C1 segment of cervical spinal cord (tissue), 14 donors: ENCODE results near the gene NUP42.
"Not testable (repeated sequence)": the region's sequence is repeated elsewhere in the genome, so short reads cannot be mapped to it uniquely, and the experiment has no call there.

Experiments
- DNase-seq, 14 donors: peaks; one replicate each; lab custom pipeline; 2025; lab: John Stamatoyannopoulos, UW

NUP42 gene

DNA sequence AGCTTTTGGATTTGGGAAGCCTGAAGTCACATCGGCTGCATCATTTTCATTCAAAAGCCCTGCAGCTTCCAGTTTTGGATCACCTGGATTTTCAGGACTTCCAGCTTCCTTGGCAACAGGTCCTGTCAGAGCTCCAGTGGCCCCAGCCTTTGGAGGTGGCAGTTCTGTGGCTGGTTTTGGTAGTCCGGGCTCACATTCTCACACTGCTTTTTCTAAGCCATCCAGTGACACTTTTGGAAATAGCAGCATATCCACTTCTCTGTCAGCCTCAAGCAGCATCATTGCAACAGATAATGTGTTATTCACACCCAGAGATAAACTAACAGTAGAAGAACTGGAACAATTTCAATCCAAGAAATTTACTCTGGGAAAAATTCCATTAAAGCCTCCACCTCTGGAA, 18.5 kb downstream of the NUP42 start:
- no peak for DNase-seq

DNA sequence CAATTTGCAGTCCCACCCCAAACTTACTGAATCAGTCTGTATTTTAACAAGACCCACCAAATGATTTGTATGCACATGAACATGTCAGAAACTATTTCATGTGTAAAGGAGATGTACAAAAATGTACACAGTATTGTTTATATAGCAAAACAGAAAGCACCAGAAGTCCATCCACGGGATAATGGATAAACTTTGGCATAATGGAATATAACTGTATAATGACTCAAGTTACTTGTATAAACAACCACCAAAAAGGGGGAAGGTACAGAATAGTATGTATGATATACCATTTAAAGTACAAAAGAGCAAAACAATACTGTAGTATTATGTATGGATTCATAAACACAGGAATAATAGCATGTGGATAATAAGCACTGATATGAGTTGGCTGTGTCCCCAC, 22.4 kb downstream of the NUP42 start:
- no peak for DNase-seq

DNA sequence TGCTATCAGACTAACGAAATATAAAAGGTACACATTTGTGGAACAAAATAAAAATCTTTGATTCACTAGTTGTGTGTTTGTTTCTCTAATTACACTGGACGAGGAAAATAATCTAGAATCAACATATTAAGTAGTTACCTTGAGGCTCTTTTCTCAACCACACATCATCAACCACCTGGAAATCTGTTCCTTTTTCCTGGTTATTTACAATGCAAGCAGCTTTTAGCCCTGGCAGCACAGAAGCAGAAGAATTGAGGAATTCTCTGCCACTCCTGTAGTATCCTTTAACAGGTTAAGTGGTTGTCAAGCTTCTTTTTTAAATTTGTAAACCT, 23.7 kb downstream of the NUP42 start:
- no peak for DNase-seq

DNA sequence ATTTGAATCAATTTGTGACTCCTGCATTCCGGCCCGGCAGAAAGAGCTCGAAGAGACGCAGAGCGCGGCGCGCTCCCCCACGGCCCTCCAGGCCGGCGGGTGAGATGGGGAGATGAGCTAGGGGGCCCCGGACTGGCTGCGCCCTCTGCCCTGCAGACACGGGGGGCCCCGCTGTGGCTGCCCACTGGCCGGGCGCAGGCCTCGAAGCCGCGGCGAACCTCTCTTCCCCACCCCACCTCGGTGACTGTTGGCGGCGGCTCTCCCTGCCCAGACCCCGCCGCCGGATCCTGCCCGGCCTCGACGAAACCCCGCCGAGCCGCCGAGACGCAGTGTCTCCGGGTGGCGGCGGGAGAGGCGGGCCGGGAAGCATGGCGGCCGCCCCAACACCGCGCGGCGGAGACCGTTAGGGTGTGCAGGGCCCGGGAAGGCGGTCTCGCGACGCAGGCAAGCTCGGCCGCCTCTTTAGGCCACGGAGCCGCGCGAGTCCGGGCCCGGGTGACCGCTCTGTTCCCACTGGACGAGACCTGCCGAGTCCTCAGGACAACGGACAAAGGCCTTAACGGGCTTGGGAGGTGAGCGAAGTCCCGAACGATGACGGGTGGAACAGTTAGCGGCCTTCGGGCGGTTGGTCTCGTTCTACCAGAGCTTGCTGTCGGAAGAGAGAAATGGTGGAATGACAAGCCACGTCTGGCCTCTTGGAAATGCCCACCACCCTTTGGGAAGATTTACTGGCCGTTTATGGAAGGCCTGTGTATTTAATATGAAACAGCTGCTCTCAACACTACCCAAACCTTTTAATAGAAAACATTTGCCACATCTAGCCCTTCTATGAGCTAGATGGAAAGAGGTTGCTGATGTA, 24.3 kb downstream of the NUP42 start:
- DNase-seq: peak in 1 of 14 donors; percentile 37

DNA sequence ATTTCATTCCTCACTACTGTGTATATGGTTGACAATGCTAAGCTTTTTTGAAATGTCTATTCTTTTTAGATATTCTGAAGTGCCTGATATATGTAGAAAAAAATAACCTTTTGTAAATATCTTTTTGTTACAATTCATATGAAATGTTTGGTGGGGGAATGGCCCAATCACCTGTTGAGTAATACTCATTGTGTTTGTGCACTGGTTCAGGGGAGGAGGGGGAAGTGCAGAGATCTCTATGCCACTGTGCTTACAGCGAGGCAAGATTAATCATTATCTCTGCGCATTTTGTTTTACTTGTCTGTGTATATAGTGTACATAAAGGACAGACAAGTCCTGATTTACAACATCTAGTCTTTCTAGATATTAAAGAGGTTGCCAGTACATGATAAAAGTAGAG, 25.2 kb downstream of the NUP42 start:
- no peak for DNase-seq

DNA sequence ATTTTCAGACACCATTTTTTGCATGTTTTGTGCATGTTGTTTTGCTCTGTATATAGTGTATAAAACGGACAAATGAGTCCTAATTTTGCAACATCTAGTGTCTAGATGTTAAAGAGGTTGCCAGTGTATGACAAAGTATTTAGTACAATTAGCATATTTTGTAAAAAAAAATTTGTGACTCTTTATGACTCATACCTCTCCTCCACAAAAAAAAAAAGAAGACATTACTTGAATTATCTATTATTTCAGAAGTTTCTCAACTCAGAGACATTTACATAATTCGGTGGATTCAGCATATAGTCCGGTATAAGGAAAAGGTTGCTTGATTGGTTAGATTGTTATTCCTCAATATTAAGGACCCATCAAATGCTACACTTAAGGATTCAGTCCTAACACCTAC, 26.0 kb downstream of the NUP42 start:
- no peak for DNase-seq

DNA sequence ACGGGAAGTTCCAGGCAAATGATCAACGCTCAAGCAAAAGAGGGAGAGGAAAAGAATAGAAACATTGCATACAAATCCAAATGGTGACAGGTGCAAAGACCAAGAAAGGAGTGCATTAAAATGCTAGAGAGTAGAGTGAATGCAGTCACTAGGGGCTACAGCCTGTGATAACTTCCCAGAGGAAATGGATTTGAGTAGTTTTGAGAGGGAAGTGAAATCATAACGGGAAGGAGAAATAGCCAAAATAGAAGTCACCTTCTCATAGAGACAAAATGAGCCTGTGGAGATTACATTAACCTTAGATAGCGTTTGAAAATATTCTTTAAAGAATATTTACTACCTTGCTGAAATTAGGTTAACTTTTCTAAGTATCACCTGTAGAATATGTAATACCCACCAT, 26.5 kb downstream of the NUP42 start:
- no peak for DNase-seq

DNA sequence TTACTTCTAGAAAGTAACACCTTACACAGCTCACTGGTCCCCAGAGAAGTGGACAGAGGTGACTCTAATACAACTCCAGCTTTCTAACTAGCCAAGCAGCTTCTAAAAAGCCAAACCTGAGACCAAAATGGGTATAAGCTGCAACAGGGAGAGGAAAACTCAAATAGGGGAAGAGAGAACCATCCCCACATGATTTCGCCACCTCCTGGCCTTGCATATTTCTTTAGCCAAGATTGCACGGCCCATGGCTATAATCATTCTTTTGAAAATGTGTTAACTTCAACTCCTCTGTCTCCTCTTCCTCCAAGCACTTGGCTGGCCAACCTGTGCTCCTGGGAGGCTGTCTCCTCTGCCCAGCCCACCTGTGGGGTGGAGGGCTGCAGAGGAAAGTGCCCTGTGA, 28.7 kb downstream of the NUP42 start:
- no peak for DNase-seq

DNA sequence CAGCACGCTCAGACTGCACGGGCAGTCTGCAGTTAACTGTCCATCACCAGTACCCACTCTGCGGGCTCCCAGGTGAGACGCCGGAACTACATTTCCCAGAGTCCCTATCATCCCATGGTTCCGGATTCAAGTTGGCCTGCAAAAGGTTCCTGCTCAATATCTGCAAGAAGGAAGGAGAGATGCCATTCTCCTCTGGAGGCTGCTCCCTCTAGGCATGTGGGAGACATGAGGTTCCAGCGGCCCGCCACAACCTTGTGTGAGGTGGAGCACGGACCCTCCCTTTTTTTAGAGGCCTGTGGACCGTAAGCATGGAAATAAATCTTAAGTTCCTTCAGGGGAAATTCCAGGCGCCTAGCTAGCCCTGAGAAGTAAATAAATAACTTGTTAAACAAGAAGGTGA, 29.7 kb downstream of the NUP42 start:
- no peak for DNase-seq

DNA sequence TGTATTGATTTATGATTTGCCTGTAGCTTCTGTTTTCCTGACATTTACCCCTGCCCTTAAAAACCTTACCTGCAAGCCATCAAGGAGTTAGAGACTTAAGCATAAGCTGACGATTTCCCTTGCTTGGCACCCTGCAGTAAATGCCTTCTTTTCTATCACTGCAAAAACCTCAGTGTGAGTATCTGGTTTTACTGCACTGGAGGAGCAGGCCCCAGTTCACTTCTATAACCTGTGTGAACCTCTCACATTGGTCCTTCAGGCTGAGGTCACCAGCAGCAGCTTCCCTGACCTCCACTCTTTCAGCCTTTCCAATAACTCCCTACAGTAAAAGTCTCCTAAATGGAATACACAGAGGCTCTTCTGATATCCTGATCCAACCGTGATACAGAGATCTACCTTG, 30.5 kb downstream of the NUP42 start:
- DNase-seq: no peak

DNA sequence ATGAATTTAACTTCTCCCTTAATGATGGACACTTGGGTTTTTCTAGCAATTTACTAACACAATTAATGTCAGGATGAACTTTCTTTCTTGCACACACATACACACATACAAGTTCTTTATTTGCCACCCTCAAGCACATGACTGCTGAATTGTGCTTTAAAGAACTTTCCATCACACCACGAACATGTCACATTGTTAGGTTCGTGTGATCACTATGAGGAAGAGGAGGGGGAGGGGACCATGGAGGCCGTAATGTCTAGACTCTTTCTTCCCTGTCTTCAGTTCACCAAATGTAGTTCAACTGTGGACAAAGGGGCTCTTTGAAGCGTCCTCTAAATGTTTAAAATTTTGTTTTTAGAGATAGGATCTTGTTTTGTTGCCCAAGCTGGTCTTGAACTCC, 31.0 kb downstream of the NUP42 start:
- DNase-seq: no peak

DNA sequence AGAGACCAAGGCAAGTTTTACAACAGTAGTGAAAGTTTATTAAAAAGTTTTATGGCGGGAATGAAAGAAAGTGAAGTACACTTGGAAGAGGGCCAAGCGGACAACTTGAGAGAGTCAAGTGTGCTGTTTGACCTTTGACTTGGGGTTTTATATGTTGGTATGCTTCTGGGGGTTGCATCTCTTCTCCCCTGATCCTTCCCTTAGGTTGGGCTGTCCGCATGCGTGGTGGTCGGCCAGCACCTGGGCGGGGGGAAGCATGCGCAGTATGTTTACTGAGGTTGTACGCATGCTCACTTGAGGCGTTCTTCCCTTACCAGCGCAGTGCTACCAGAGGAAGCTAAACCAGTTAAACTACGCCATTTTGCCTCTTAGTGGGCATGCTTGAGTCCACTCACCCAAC, 31.9 kb downstream of the NUP42 start:
- DNase-seq: no peak

DNA sequence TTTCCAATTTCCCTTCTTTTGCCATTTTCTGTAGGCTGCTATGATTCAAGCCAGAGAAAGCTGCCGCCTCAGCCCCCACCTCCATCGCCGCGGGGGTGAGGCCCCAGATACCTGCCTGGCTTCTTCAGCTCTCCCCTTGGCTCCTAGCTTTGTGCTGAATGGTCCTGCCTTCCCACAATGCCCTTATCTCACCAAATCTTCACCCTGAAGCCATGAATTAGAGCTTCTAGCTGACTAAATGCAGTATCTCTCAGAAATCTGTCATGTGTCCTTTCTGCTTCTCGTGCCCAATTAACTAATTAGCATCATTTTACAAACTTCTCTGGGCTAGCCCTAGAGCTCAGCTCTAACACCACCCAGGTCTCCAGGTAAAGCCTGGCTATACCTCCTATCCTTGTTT, 32.6 kb downstream of the NUP42 start:
- no peak for DNase-seq

DNA sequence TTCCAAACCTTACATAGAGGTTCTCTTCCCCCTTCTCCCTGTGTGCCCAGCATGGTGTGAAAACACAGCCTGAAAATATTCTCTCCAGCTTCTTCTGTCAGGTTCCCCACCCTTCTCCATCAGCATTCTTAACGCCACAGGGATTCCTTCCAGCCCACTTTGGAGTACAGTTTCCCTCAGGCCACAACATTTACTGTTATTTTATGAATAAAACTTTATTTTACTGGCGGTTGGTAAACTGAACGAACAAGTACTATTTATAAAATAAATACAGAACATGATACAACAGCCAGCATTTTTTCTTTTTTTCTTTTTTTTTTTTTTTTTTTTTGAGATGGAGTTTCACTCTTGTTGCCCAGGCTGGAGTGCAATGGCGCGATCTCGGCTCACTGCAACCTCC, 33.1 kb downstream of the NUP42 start:
- no peak for DNase-seq

DNA sequence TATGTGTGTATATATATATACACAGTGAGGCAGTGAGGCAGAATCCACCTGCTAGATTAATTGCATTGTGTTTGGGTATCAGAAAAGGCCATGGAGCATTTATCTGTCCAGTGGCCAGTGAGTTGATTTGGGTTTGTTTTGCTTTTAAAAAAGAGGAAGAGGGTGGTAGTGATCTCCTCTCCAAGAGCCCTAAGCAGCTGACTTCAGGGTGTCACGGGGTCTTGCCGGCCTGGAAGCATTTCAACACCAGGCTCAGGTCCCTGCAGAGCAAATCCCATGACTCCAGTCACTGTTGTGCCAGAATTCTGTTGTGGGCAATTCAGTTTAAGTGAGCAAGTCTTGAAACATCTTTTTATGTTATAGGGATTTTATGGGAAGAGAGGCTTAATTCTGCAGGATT, 34.2 kb downstream of the NUP42 start:
- DNase-seq: peak in 11 of 14 donors; percentile 9 to 59 (median 37)

DNA sequence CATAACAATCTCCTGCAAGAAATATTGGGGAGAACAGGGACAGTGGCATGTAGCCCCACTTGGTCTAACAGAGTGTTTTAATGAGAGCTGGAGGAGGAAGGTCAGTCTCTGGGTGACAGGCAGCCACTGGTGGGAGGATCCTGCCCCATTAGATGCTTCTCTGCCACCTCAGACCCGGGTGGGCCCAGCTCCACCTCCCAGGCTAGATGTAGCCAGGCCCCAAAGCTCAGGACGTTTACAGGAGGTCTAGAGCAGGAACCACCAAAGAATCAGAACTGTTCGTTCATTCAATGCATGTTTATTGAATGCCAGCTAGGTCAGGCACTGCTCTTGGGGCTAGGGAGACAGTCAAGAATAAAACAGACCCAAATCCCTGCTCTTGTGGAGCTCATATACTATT, 36.3 kb downstream of the NUP42 start:
- no peak for DNase-seq

DNA sequence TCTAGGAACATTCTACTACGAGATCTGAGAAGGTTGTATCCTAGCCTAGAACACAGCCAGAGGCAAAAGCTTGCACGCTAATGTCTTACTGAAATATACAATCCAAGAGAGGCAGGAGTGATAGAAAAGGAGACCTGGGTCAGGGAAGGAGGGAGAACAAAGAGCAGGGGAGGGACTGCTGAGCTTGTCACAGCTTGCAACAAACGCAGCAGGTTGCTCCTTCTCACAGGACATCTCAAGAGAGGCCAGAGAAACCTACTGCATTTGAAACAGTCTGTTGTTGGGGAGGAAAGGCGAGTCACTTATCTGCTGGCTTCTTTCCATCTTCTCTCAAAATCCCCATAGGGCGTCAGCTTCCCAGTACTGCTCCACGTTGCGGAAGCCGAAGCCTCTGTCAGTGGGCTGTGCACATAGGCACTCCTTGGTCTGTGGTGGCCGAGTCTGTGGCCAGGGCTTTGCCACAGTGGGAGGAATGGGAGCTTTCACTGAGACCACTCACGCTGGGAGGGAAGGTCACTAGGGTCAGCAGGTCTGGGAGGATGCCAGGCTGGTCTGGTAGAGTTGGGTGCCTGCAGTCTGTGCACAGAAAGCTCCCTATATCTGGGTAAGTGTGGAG, 39.0 kb downstream of the NUP42 start:
- no peak for DNase-seq

DNA sequence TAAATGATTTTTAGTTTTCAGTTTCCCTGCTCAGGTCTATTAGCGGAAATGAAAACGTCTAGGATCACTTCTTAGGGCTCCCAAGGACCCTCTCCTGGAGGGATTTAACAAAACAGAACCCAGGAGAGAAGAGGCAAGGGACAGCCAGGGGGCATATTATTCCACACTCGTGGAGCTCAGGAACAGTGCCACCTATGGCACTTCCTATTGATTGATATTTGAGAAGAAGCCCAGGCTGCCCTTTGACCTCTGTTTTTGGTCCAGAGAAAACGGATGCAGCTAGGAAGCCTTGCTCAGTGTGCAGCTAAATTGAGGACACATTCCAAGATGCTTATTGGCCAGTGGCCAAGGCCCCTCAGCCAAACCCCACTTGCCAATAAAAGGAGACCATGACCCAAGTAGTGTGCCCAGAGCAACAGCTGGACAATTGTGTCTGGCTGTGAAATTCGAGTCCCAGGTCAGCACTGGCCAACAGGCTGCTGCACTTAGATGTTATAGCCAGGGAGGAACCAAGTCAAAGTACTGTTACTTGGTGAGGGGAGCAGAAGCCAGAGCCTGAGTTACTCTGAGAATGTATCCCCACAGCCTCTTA, 40.7 kb downstream of the NUP42 start:
- peak in 1 of 14 donors; percentile 18 for DNase-seq

DNA sequence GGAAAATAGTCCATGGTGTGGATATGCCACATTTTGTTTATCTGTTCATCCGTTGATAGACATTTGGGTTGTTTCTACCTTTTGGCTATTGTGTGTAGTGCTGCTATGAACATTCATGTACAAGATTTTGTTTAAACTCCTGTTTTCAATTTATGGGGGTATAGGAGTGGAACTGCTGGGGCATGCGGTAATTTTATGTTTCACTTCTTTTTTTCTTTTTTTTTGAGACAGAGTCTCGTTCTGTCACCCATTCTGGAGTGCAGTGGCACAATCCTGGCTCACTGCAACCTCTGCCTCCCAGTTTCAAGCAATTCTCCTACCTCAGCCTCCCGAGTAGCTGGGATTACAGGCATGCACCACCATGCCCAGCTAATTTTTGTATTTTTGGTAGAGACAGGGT, 42.5 kb downstream of the NUP42 start:
- DNase-seq: not testable (repeated sequence)

DNA sequence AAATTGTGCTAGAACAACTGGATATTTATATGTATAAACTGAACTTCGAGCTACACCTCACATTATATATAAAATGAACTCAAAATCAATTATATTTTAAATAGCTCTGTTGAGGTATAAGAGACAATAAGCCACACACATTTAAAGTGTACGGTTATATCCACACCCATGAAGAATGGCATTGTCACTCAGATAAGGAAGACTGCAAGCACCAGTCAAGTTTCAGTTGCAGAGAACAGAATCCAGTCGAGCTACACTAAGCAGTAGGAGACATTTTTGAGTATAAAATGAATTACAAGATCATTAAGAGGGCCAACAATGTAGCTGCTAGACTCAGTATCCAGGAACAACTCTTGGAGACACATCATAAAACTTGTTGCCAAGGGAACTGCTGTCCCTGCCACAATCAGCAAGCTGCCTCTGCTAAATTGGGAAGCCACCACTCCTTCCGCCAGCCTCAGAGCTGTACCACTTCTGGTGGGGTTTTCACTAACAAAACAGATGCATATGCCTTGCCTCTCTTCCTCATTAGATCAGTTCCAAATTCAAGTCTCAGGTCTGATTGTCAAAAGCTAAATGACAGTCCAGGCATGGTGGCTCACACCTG, 45.1 kb downstream of the NUP42 start:
- DNase-seq: peak in 2 of 14 donors; percentile 7 to 9

DNA sequence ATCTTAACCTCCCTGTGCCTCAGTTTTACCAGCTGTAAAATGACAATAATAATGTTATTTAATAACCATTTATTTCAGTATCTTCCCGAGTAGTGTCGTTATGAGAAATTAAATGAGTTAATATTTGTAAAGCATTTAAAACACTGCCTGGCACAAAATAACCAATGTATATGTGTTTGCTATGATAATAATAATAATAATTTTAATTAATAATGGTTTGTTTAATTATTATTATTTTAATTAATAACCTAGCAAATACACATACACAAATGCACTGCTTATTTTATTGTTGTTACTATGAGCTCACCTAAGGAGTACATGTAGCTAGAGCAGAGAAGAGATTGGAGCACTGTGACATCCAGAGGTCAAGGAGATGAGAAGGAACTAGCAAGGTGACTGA, 46.6 kb downstream of the NUP42 start:
- no peak for DNase-seq

DNA sequence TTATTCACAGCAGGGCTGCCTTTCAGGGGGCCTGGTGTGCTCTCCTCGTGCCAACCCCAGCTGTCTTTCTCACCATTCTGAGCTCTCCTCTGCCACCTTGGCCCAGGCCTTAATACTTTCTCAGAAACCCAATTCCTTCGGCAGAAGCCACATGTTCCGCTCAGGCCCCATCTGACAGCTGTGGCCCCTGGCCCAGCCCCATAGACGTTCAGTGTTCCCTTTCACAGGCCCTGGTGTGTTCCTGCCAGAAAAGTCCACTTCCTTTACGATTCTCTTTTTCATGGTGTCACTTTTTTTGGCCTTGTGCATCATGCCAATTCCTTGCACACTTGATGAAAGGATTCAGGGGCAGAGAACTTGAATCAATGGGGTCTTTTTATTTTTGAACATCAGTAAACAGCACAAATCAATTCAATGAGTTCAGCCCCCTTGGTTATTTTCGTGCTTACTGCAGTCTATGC, 48.8 kb downstream of the NUP42 start:
- DNase-seq: peak in 9 of 14 donors; percentile 10 to 72 (median 46)

DNA sequence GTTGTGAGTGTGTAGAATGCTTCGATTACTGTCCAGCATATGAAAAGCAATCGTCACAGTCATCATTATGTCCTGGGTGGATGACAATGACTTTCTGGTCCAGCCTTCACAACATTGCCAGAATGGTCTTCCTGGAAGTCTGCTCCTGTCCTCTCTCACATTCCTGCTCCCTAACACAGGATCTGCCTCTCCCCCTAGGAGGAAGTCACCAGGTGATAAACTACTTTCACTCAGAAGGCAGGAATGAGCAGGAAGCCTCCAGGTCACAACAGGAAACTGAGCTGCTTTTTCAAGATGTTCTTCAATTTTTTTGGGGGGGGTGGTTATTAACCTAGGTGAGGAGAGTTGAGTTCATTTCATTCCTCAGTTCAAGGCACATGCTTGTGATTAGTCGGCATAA, 51.1 kb downstream of the NUP42 start:
- no peak for DNase-seq
